Osteocyte (in vitro differentiated cells): ENCODE measurements around the gene VSNL1. TPM values are rescaled to one million over a fixed set of nuclear protein-coding genes. Genes with fewer than 3 reads are reported as not detected.
A peak's percentile ranks its signal among the peaks of the same experiment; 100 is the strongest.

Experiments
- DNase-seq: peaks from one replicate; pipeline ENCODE4 v3.0.0; 2021; ENCODE audit warnings: mixed read lengths; ENCODE audit not compliant: unreplicated experiment; ENCODE audit errors: extremely low spot score
- H3K27ac Mint-ChIP-seq: one replicate; pipeline ENCODE4 v1.8.0; 2021; ENCODE audit warnings: mild to moderate bottlenecking, mixed read lengths; ENCODE audit not compliant: unreplicated experiment
- H3K27me3 Mint-ChIP-seq: one replicate; pipeline ENCODE4 v1.8.0; 2021; ENCODE audit warnings: mixed read lengths; ENCODE audit not compliant: unreplicated experiment
- H3K36me3 Mint-ChIP-seq: one replicate; pipeline ENCODE4 v1.8.0; 2021; ENCODE audit warnings: mixed read lengths; ENCODE audit not compliant: unreplicated experiment
- H3K4me1 Mint-ChIP-seq: one replicate; pipeline ENCODE4 v1.8.0; 2021; ENCODE audit warnings: mixed read lengths; ENCODE audit not compliant: unreplicated experiment
- H3K4me3 Mint-ChIP-seq: one replicate; pipeline ENCODE4 v1.8.0; 2021; ENCODE audit warnings: mild to moderate bottlenecking, moderate library complexity, mixed read lengths; ENCODE audit not compliant: unreplicated experiment
- H3K9me3 Mint-ChIP-seq: one replicate; pipeline ENCODE4 v1.8.0; 2021; ENCODE audit warnings: mixed read lengths; ENCODE audit not compliant: unreplicated experiment
- CTCF ChIP-seq: fragments of 200-600 bp; sonication (generic); IDR thresholded peaks from 2 replicates; pipeline ENCODE4 v1.5.0; 2021; ENCODE audit warnings: antibody characterized with exemption, mild to moderate bottlenecking, moderate library complexity
- total RNA-seq: library from RNA; stranded (reverse); gene quantifications from 2 replicates; pipeline ENCODE4 v1.2.1, GENCODE V29; 2021

The VSNL1 gene
- total RNA-seq, 1 donor from 2014 or later, result not detected

- H3K36me3 Mint-ChIP-seq, result no peaks in the 10 kb centered on the region
- no peaks in the 10 kb centered on the region for H3K9me3 Mint-ChIP-seq
- no peak overlapping the region for H3K27ac Mint-ChIP-seq
- H3K4me3 Mint-ChIP-seq, result peak overlapping the region; percentile 46
- DNase-seq, result no peak
- H3K4me1 Mint-ChIP-seq, result peaks cover 8% of the 10 kb centered on the region
- H3K27me3 Mint-ChIP-seq, result peaks cover 49% of the 10 kb centered on the region
- TF ChIP-seq CTCF, result no peak
Observed at GRCh38 chr2:17517481-17518211, 22.9 kb upstream of the VSNL1 start.

- no peak for TF ChIP-seq CTCF
- H3K4me3 Mint-ChIP-seq, result peak within 1 kb of the TSS; percentile 46
- H3K4me1 Mint-ChIP-seq, result peaks cover 8% of the 10 kb centered on the region
- H3K27ac Mint-ChIP-seq, result no peak within 1 kb of the TSS
- peaks cover 49% of the 10 kb centered on the region for H3K27me3 Mint-ChIP-seq
- H3K9me3 Mint-ChIP-seq, result no peaks in the 10 kb centered on the region
- DNase-seq, result no peak
- no peaks in the 10 kb centered on the region for H3K36me3 Mint-ChIP-seq
Observed at GRCh38 chr2:17518212-17519154, 22.0 kb upstream of the VSNL1 start, which contains the start of gene RAD51AP2. Gene RAD51AP2 (minus strand): TSS chr2:17518440. CDS start chr2:17518415, 25 bp downstream.

GRCh38 chr2:17519486-17519885 is 21.0 kb upstream of the VSNL1 start:
- TF ChIP-seq CTCF, result no peak
- no peaks in the 10 kb centered on the region for H3K9me3 Mint-ChIP-seq
- H3K27me3 Mint-ChIP-seq, result peaks cover 52% of the 10 kb centered on the region
- no peak overlapping the region for H3K4me3 Mint-ChIP-seq
- H3K4me1 Mint-ChIP-seq, result peaks cover 8% of the 10 kb centered on the region
- DNase-seq, result no peak
- no peaks in the 10 kb centered on the region for H3K36me3 Mint-ChIP-seq
- H3K27ac Mint-ChIP-seq, result no peak overlapping the region

- Mint-ChIP-seq H3K4me3 (no peak overlapping the region), H3K9me3 (no peaks in the 10 kb centered on the region), H3K36me3 (no peaks in the 10 kb centered on the region), H3K27ac (no peak overlapping the region), H3K4me1 (peaks cover 8% of the 10 kb centered on the region), H3K27me3 (peaks cover 45% of the 10 kb centered on the region)
- TF ChIP-seq CTCF, result no peak
- no peak for DNase-seq
Observed at GRCh38 chr2:17520761-17521160, 19.7 kb upstream of the VSNL1 start.

GRCh38 chr2:17521621-17522020 is 18.9 kb upstream of the VSNL1 start:
- no peak overlapping the region for H3K4me3 Mint-ChIP-seq
- peaks cover 8% of the 10 kb centered on the region for H3K4me1 Mint-ChIP-seq
- no peak overlapping the region for H3K27ac Mint-ChIP-seq
- peaks cover 46% of the 10 kb centered on the region for H3K27me3 Mint-ChIP-seq
- H3K9me3 Mint-ChIP-seq, result no peaks in the 10 kb centered on the region
- TF ChIP-seq CTCF, result no peak
- DNase-seq, result no peak
- H3K36me3 Mint-ChIP-seq, result no peaks in the 10 kb centered on the region
